ENCODE measurements around the gene CD84. TPM values are rescaled to one million over a fixed set of nuclear protein-coding genes. Genes with fewer than 3 reads are reported as not detected.
"Not testable (repeated sequence)": the region's sequence is repeated elsewhere in the genome, so short reads cannot be mapped to it uniquely, and the experiment has no call there.

Gene CD84
- total RNA-seq, 1 experiment from 2014 or later: not detected

DNA sequence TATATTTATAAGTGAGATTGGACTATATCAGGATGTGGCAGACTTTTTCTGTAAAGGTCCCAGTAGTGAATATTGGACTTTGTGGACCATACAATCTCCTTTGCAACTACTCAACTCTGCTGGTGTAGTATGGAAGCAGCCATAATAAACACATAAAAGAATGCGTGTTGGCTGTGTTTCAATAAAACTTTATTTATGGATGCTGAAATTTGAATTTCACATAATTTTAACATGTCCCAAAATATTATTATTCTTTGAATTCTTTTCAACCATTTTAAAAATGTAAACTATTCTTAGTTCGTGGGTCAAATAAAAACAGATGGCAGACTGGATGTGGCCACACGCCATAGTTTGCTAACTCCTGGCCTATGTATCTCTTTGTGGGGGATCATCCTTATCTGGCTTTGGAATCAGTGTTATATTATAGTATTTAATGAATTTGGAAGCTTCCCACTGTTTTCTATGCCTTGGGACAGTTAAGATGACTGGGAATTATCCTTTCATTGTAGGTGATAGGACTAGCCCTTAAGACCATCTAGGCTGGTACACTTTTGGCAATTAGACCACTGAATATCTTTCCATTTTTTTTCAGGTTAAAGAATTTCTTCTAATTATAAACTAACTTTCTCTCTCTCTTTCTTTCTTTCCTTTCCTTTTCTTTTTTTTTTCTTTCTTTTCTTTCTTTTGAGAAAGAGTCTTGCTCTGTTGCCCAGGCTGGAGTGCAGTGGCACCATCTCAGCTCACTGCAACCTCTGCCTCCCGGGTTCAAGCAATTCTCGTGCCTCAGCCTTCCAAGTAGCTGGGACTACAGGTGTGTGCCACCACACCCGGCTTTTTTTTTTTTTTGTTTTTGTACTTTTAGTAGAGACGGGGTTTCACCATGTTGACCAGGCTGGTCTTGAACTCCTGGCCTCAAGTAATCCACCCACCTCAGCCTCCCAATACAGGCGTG lies 41.3 kb downstream of the CD84 start:
- in situ Hi-C loops (cut with HindIII; ENCODE audit: low pct_unique_long_range_greater_than_20kb, low sequenced_read_pairs): no loop called here
- no peak for DNase-seq (ENCODE audit: low read depth, low spot score)

DNA sequence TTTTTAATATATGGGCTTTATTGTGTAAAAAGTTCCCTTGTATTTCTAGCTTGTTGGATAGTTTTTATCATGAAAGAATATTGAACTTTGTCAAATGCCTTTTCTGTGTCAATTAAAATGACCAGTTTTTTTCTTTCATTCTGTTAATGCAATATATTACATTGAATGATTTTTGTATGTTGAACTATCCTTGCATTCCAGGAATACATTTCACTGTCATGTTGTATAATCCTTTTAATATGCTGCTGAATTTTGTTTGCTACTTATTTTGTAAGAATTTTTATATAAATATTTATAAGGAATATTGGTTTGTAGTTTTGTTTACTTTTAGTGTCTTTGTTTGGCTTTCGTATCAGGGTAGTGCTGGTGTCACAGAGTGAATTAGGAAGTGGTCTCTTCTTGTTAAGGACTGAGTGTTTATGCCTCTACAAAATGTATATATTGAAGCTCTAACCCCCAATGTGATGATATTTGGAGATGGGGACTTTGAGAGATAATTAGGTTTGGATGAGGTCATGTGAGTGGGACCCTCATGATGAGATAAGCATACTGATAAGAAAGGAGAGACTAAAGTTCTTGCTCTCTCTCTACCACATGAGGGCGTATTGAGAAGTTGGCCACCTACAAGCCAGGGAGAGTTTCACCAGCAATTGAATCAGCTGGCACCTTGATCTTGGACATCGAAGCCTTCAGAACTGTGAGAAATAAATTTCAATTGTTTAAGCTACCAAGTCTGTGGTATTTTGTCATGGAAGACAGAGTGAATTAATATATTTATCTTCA lies 44.3 kb downstream of the CD84 start:
- in situ Hi-C loops (cut with HindIII; ENCODE audit: low pct_unique_long_range_greater_than_20kb, low sequenced_read_pairs): no loop called here
- peak; percentile 22 for DNase-seq (ENCODE audit: low read depth, low spot score)

DNA sequence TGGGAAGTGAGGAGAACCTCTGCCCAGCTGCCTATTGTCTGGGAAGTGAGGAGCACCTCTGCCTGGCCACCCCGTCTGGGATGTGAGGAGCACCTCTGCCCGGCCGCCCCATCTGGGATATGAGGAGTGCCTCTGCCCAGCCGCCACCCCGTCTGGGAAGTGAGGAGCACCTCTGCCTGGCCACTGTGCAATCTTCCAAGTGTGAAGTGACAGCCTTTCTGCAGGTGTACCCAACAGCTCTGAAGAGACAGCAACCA lies 46.8 kb downstream of the CD84 start:
- in situ Hi-C loops (cut with HindIII; ENCODE audit: low pct_unique_long_range_greater_than_20kb, low sequenced_read_pairs): not testable (repeated sequence)

DNA sequence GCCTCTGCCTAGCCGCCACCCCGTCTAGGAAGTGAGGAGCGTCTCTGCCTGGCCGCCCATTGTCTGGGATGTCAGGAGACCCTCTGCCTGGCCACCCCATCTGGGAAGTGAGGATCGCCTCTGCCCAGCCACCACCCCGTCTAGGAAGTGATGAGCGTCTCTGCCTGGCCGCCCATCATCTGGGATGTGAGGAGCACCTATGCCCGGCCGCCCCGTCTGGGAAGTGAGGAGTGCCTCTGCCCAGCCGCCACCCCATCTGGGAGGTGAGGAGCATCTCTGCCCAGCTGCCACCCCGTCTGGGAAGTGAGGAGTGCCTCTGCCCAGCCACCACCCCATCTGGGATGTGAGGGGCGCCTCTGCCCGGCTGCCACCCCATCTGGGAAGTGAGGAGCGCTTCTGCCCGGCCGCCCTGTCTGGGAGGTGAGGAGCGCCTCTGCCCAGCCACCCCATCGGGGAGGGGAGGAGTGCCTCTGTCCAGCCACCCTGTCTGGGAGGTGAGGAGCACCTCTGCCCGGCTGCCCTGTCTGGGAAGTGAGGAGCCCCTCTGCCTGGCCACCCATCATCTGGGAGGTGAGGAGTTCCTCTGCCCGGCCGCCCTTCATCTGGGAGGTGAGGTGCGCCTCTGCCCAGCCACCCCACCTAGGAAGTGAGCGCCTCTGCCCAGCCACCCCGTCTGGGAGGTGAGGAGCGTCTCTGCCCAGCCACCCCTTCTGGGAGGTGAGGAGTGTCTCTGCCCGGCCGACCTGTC lies 47.3 kb downstream of the CD84 start:
- DNase-seq (ENCODE audit: low read depth, low spot score); in situ Hi-C loops (cut with HindIII; ENCODE audit: low pct_unique_long_range_greater_than_20kb, low sequenced_read_pairs): not testable (repeated sequence)

More for the DNA sequence above, 46.8 kb downstream of the CD84 start:
- not testable (repeated sequence) for DNase-seq (ENCODE audit: low read depth, low spot score)

DNA sequence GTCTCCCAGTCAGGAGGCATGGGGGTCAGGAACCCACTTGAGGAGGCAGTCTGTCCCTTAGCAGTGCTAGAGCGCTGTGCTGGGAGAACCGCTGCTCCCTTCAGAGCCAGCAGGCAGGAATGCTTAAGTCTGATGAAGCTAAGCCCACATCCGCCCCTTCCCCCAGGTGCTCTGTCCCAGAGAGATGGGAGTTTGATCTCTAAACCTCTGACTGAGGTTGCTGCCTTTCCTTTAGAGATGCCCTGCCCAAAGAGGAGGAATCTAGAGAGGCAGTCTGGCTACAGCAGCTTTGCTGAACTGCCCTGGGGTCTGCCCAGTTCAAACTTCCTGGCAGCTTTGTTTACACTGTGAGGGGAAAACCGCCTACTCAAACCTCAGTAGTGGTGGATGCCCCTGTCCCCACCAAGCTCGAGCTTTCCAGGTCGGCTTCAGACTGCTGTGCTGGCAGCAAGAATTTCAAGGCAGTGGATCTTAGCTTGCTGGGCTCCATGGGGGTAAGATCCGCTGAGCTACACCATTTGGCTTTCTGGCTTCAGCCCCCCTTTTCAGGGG lies 49.8 kb downstream of the CD84 start:
- in situ Hi-C loops (cut with HindIII; ENCODE audit: low pct_unique_long_range_greater_than_20kb, low sequenced_read_pairs); DNase-seq (ENCODE audit: low read depth, low spot score): not testable (repeated sequence)

DNA sequence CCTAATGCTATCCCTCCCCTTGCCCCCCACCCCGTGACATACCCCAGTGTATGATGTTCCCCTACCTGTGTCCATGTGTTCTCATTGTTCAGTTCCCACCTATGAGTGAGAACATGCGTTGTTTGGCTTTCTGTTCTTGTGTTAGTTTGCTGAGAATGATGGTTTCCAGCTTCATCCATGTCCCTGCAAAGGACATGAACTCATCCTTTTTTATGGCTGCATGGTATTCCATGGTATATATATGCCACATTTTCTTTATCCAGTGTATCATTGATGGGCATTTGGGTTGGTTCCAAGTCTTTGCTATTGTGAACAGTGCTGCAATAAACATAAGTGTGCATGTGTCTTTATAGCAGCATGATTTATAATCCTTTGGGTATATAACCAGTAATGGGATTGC lies 55.5 kb downstream of the CD84 start:
- DNase-seq (ENCODE audit: low read depth, low spot score); in situ Hi-C loops (cut with HindIII; ENCODE audit: low pct_unique_long_range_greater_than_20kb, low sequenced_read_pairs): not testable (repeated sequence)

DNA sequence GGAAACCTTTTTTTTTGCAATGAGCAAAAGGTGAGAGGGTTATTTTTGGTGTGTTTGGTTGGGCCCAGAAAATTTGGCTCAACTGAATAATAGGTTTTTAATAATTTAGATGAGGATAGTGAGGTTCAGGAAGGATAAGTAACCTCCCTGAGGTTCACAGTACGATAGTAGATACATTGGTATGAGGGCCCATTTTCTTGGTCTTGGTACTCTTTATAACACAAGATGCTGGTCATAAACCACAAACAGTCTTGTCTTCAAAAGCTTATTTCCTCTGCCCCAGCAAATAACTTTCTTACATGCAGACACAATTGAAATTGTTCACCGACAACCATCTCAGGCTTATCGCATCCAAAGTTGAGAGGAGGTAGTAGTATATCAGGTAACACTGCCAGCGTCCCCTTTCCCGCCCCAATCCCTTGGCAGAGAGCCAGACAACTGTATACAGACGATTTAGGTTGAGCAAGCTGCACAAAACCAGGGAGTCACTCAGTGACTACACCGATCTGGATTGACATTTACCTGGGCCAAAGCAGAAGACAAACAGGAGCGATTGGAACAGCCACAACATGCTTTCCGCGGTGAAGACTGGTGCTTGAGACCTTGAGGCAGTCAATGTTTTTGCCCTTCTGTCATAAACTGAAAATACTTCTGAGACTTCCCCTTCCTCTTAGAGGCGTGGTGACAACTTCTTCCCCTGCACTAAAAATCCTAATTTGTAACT lies 56.5 kb downstream of the CD84 start, which contains the start of gene SLAMF6:
Gene SLAMF6, minus strand, starts transcription at position 634 of the 724 bp plus-strand sequence. Its CDS starts 63 bp downstream, at position 571.
- in situ Hi-C loops (cut with HindIII; ENCODE audit: low pct_unique_long_range_greater_than_20kb, low sequenced_read_pairs): no loop called here
- DNase-seq (ENCODE audit: low read depth, low spot score): no peak

DNA sequence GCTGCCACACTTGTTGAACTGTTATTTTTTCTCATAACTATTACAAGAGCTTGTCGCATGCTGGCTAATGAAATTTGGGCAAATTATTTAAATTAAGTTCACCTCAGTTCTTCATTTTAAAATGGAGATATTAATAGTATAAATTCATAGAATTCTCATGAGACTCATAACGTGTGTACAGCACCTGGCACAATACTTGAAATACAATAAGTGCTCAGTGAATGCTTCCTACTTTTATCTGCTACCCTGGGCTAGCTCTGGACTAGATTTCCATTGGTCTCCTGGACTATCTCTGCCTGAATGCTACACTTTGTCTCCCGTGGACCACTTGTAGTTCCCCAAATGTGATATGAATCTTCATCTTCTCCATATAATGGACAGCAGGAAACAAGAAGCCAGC lies 57.2 kb downstream of the CD84 start:
- in situ Hi-C loops (cut with HindIII; ENCODE audit: low pct_unique_long_range_greater_than_20kb, low sequenced_read_pairs): no loop called here
- no peak for DNase-seq (ENCODE audit: low read depth, low spot score)

DNA sequence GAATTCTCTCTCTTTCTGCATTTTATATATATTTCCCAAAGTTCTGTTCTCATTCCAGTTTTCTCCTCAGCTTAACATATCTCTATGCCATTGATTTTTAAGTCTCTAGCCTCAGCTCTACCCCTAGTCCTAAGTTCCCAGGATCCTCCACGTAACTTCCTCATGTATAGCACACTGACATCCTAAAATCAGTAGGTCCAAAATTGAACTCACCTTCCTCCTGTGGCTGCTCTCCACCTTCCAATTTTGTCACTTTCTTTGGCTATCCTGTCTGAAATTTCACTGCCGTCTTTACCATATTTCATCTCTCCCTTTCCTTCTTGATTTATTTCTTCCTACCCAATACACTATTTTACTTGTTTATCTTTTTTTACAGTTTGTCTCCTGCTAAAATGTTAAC lies 57.7 kb downstream of the CD84 start:
- in situ Hi-C loops (cut with HindIII; ENCODE audit: low pct_unique_long_range_greater_than_20kb, low sequenced_read_pairs): no loop called here

DNA sequence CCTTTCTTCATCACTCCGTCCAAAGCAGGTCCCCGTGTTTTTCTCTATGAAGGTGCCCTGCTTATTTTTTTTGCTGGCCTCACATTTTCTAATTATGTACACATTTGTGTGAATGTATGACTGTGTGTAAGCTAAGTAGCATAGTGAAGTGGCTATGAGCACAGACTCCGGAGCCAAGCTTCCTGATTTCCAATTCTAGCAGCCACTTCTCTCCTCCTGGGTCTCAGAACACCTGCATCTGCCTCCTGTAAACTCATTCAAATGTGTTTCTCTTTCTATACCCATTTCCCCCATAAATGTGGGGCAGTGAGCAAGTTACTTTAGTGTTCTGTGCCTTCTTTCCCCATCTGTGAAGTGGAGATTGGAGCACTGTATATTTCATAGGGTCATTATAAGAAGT lies 58.3 kb downstream of the CD84 start:
- in situ Hi-C loops (cut with HindIII; ENCODE audit: low pct_unique_long_range_greater_than_20kb, low sequenced_read_pairs): no loop called here
- DNase-seq (ENCODE audit: low read depth, low spot score): no peak

More for the DNA sequence above, 57.7 kb downstream of the CD84 start:
- no peak for DNase-seq (ENCODE audit: low read depth, low spot score)

DNA sequence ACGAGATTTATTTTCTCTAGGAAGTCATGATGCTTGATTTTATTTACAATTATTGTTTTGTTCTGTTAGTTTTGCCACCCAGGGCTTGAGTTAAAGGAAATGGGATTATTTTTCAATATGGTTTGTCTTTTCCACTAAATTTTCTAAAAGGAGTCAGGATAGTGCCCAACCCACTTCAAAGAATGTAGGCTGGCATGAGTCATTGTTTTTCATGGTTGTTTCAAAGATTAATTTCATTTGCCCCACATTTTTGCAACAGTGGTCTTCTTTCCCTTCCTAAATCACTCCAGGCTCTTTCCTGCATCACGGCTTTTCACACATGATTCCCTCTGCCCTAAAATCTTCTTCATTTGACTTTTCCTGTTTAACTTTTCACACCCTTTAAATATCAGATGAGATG lies 58.7 kb downstream of the CD84 start:
- DNase-seq (ENCODE audit: low read depth, low spot score): no peak
- in situ Hi-C loops (cut with HindIII; ENCODE audit: low pct_unique_long_range_greater_than_20kb, low sequenced_read_pairs): no loop called here

DNA sequence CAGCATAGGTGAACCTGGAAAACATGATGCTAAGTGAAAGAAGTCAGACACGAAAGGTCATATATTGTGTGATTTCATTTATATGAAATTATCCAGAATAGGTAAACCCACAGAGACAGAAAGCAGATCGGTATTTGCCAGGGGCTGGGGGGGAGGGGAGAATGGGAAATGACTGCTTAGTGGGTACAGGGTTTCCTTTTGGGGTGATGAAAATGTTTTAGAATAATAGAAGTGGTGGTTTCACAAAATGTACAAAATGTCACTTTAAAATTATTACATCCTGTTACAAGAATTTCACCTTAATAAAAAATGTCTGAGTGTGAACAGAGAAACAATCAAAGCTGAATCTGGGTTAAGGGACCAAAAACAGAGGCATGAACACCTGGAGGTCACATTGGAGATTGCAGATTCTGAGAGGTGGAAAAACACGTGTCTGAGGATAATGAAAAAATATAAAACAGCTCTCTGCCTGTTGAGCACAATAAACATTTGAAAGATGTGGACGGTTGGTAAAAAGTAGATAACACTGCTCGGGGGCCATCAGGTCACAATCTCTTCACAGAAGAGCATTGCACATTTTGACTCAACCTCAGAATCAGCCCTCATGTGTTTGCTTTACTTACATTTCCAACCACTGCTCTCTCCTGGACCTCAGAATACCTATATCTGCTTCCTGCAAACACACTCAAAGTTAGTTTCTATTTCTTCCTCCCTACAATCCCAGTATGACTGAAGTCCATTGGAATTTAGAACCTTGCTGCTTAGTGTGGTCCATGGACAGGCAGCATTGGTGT lies 59.5 kb downstream of the CD84 start:
- DNase-seq (ENCODE audit: low read depth, low spot score): no peak
- in situ Hi-C loops (cut with HindIII; ENCODE audit: low pct_unique_long_range_greater_than_20kb, low sequenced_read_pairs): no loop called here

DNA sequence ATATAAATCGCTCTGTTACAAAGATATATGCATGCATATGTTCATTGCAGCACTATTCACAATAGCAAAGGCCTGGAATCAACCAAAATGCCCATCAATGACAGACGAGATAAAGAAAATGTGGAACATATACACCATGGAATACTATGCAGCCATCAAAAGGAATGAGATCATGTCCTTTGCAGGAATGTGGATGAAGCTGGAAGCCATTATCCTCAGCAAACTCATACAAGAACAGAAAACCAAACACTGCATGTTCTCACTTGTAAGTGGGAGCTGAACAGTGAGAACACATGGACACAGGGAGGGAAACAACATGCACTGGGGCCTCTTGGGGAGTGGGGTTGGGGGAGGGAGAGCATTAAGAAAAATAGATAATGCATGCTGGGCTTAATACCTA lies 61.8 kb downstream of the CD84 start:
- in situ Hi-C loops (cut with HindIII; ENCODE audit: low pct_unique_long_range_greater_than_20kb, low sequenced_read_pairs); DNase-seq (ENCODE audit: low read depth, low spot score): not testable (repeated sequence)

DNA sequence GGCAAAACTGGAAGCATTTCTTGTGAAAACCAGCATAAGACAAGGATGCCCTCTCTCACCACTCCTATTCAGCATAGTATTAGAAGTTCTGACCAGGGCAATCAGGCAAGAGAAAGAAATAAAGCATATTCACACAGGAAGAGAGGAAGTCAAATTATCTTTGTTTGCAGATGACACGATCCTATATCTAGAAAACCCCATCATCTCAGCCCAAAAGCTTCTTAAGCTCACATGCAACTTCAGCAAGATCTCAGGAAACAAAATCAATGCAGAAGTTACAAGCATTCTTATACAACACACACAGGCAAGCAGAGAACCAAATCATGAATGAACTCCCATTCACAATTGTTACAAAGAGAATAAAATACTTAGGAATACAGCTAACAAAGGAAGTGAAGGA lies 63.4 kb downstream of the CD84 start:
- DNase-seq (ENCODE audit: low read depth, low spot score): peak; percentile 25

DNA sequence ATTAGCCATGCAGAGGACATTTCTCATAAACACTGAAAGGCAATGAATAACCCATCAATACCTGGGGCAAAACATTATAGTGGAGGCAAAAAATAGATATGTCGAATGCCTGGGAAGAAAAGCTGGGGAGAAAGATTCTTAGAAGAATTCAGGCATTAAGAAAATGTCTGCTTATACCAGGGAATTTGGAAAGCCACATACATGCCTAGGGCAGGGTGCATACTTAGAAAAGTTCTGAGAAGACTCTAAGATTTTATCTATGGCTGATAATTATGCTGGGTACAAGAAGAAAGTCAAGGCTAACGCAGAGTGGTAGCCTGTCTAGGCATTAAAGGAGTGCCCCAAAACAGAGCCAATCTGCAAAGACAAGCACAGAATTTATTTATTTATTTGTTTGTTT lies 74.6 kb downstream of the CD84 start:
- in situ Hi-C loops (cut with HindIII; ENCODE audit: low pct_unique_long_range_greater_than_20kb, low sequenced_read_pairs): no loop called here
- no peak for DNase-seq (ENCODE audit: low read depth, low spot score)

More for the DNA sequence above, 63.4 kb downstream of the CD84 start:
- in situ Hi-C loops (cut with HindIII; ENCODE audit: low pct_unique_long_range_greater_than_20kb, low sequenced_read_pairs): not testable (repeated sequence)

DNA sequence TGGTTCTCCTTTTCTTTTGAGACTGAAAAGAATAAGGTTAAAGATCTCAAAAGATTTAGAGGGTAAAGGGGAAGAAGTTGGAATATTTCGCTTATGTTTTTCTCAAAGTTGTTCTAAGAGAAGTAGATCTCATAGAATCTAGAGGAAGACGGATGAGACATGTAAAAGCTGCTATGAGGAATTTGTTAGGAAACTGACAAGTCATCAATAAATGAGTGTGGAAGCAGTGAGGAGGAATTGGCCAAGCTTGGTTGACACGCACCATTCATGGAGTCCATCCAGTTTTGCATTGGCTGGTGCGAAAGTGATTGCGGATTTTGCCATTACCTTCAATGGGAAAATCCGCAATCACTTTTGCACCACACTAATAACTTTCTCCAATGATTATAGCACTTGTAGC lies 76.2 kb downstream of the CD84 start:
- in situ Hi-C loops (cut with HindIII; ENCODE audit: low pct_unique_long_range_greater_than_20kb, low sequenced_read_pairs): no loop called here
- DNase-seq (ENCODE audit: low read depth, low spot score): no peak
